Liver (tissue), 3 donors: Measurements from ENCODE around the gene NEUROG1.

Source experiments
- CTCF ChIP-seq: fragments of 150-350 bp; IDR thresholded peaks from 2 replicates; pipeline ENCODE4 v1.5.1; 2017; ENCODE audit warnings: improper control_type of control experiment, low read depth, low read length; ENCODE audit not compliant: missing input control
- FOXA1 ChIP-seq: IDR thresholded peaks from 2 replicates; pipeline ENCODE4 v1.6.1; 2016; ENCODE audit warnings: antibody characterized with exemption
- GABPA ChIP-seq, 2 donors: IDR thresholded peaks in 1 of 2; conservative IDR thresholded peaks in 1 of 2; 2 replicates each; pipeline ENCODE4 v1.6.1; 2016; ENCODE audit warnings: antibody characterized with exemption in 2 of 2, mild to moderate bottlenecking in 1 of 2, moderate library complexity in 1 of 2
- JUND ChIP-seq, 2 donors: IDR thresholded peaks; 2 replicates each; pipeline ENCODE4 v1.6.1; 2016; ENCODE audit warnings: antibody characterized with exemption in 2 of 2
- MAX ChIP-seq: IDR thresholded peaks from 2 replicates; pipeline ENCODE4 v1.6.1; 2016; ENCODE audit warnings: antibody characterized with exemption
- RAD21 ChIP-seq, 2 donors: IDR thresholded peaks; 2 replicates each; pipeline ENCODE4 v1.6.1; 2016; ENCODE audit warnings: antibody characterized with exemption in 2 of 2, mild to moderate bottlenecking in 2 of 2
- TAF1 ChIP-seq: conservative IDR thresholded peaks from 2 replicates; pipeline ENCODE4 v1.6.1; 2016; ENCODE audit warnings: antibody characterized with exemption, mild to moderate bottlenecking
- YY1 ChIP-seq: IDR thresholded peaks from 2 replicates; pipeline ENCODE4 v1.6.1; 2016; ENCODE audit warnings: antibody characterized with exemption, mild to moderate bottlenecking
- donor health status: healthy.
- donor health status: healthy.

- TF ChIP-seq FOXA1, result no peak
- TF ChIP-seq CTCF, result no peak
- no peak for TF ChIP-seq GABPA (IDR thresholded peaks at IDR 0.05 in 1 of 2, conservative IDR thresholded peaks at IDR 0.05 in 1 of 2)
- no peak for TF ChIP-seq RAD21 (IDR thresholded peaks at IDR 0.05)
- TF ChIP-seq MAX, result no peak
- no peak for TF ChIP-seq TAF1
- no peak for TF ChIP-seq YY1
- TF ChIP-seq JUND (IDR thresholded peaks at IDR 0.05), result no peak
Observed at GRCh38 chr5:135537745-135538144, 2.0 kb upstream of the NEUROG1 start.
